Measurements from ENCODE around the gene BPIFA3.

- no peak for TF ChIP-seq CTCF (IDR thresholded peaks at IDR 0.05)
- TF ChIP-seq POLR2A (IDR thresholded peaks at IDR 0.05), result no peak
Observed at GRCh38 chr20:33203444-33203843, 13.7 kb upstream of the BPIFA3 start.
